Testis (tissue), 3 donors: Measurements from ENCODE around the gene CA12. TPM values are rescaled to one million over a fixed set of nuclear protein-coding genes. Genes with fewer than 3 reads are reported as not detected.
"Not testable (repeated sequence)": the region's sequence is repeated elsewhere in the genome, so short reads cannot be mapped to it uniquely, and the experiment has no call there.

Experiments used
- DNase-seq: peaks from one replicate; pipeline ENCODE4 v3.0.0-alpha.2; 2019
- H3K27ac ChIP-seq, 2 donors: fragments of 200-600 bp; sonication (generic); one replicate each; pipeline ENCODE4 v1.5.1; 2019
- H3K27me3 ChIP-seq: fragments of 200-600 bp; sonication (generic); one replicate; pipeline ENCODE4 v1.5.1; 2019
- H3K36me3 ChIP-seq: fragments of 200-600 bp; sonication (generic); one replicate; pipeline ENCODE4 v1.5.1; 2017; ENCODE audit warnings: low read depth; ENCODE audit errors: missing control alignments
- H3K4me1 ChIP-seq: fragments of 200-600 bp; sonication (generic); one replicate; pipeline ENCODE4 v1.5.1; 2019
- H3K4me3 ChIP-seq, 2 donors: fragments of 200-600 bp; sonication (generic); one replicate each; pipeline ENCODE4 v1.5.1; 2017 to 2019
- H3K9me3 ChIP-seq: fragments of 200-600 bp; sonication (generic); one replicate; pipeline ENCODE4 v1.5.1; 2017
- CTCF ChIP-seq, 3 experiments: fragments of 450-650 bp in 2 of 3; fragments of 200-600 bp in 1 of 3; sonication (generic) in 1 of 3; IDR thresholded peaks; one replicate each; pipeline ENCODE4 v1.5.1; 2016 to 2019; ENCODE audit warnings: antibody characterized with exemption in 3 of 3, mild to moderate bottlenecking in 2 of 3, moderate library complexity in 1 of 3
- POLR2A ChIP-seq: fragments of 450-650 bp; IDR thresholded peaks from one replicate; pipeline ENCODE4 v1.6.1; 2017; ENCODE audit warnings: antibody characterized with exemption, mild to moderate bottlenecking, moderate library complexity
- WGBS, 2 donors: methylation state at CpG; one replicate each; pipeline ENCODE4 v1.1.5; 2018; 5-methylcytosine and 5-hydroxymethylcytosine counted together
- intact Hi-C: fragments of 100-400 bp; cut with DNase I; formaldehyde crosslinking; loops from one replicate; pipeline ENCODE4 v1.15.1; 2023; ENCODE audit warnings: low total_unique reads
- polyA plus RNA-seq: library from polyadenylated mRNA; stranded (reverse); fragments of 350-450 nt; fragmentation: Illumina TruSeq; extraction: RNeasy Lipid Tissue Mini Kit (QIAGEN cat#74804); gene quantifications from one replicate; pipeline ENCODE4 v1.2.3, GENCODE V29; 2014; ENCODE audit warnings: low read depth, low replicate concordance; ENCODE audit not compliant: insufficient read depth
- total RNA-seq, 2 donors: library from RNA; depleted of rRNA; stranded (reverse); fragments of >200 nt; gene quantifications; one replicate each; pipeline ENCODE4 v1.2.3, GENCODE V29; 2016

CA12 gene
- total and polyA plus RNA-seq, 3 donors from 2014 or later: 0.55 to 8.0 (median 0.68) TPM

DNA sequence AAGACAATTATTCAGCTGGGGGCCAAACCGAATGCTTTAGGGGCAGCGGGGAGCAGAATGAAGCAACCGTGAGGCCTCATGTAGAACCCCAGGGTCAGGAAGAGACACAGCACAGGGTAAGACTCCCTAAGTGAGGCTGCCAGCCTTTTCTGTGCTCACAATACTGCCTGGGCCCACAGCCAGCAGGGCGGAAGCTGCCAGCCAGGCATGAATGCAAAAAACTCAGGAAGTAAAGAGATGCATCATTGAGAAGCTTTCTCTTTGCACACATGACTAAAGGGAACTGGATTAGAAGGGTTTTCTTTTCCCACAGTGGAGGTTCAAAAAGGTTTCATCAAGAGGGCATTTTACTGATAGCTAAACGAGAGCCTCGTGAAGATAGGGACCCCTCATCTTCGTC is 33.3 kb downstream of the CA12 start:
- no peak overlapping the region for H3K27ac ChIP-seq

DNA sequence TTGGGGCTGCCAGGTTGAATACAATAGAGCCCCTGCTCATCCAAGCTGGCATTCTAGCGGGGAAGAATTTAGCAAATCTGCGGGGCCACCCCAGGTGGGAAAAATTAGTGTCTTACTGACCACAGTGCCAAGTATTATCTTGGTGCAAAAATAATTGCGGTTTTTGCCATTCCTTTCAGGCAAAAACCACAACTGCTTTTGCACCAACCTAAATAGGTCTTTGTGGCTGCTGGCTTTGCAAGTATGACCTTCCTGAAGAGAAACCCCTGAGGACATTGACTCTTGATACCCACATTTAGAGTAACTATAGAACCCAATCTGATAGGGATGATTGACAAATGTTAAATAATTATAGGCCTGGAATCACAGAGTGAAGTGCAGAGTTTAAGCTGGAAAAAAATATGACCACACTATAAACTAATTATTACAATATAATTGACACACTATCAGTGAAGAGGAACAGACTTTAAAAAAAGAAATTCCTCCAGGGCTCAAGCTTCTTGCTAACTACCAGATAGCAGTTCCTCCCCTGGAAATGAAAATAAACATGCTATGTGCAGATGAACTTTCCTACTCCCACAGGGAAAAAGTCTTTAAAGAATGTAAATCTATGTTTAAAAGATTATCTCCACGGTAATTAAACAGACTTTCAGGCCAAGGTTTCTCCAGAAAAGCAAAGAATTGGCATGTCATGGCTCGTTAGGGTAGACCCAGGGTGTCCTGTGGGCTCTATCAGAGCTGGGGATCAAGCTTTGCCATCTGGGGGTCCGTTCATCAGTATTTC is 34.4 kb downstream of the CA12 start:
- DNase-seq: no peak

More for the DNA sequence above, 33.3 kb downstream of the CA12 start:
- Histone ChIP-seq H3K9me3 (no peaks in the 10 kb centered on the region), H3K36me3 (no peaks in the 10 kb centered on the region), H3K4me1 (peaks cover 9% of the 10 kb centered on the region), H3K27me3 (no peaks in the 10 kb centered on the region), H3K4me3 (no peak overlapping the region)
- intact Hi-C loops: no loop called here
- peak; percentile 53 for DNase-seq
- WGBS, 2 donors: 72 to 84% methylated on average over 7 of the region's 7 CpGs
- TF ChIP-seq CTCF (IDR thresholded peaks at IDR 0.05) (no peak), POLR2A (no peak)

GRCh38 chr15:63345391-63345752 is 36.3 kb downstream of the CA12 start:
- DNase-seq: no peak
- H3K36me3 ChIP-seq: no peaks in the 10 kb centered on the region
- no peaks in the 10 kb centered on the region for H3K9me3 ChIP-seq
- TF ChIP-seq CTCF (IDR thresholded peaks at IDR 0.05) (no peak), POLR2A (no peak)
- H3K27ac ChIP-seq: no peak overlapping the region
- 93 to 96% methylated on average over 11 to 14 of the region's 14 CpGs for WGBS, 2 donors
- intact Hi-C loops: no loop called here
- H3K4me3 ChIP-seq: no peak overlapping the region
- peaks cover 9% of the 10 kb centered on the region for H3K4me1 ChIP-seq
- no peaks in the 10 kb centered on the region for H3K27me3 ChIP-seq

More for the DNA sequence above, 34.4 kb downstream of the CA12 start:
- no peaks in the 10 kb centered on the region for H3K36me3 ChIP-seq
- 68 to 75% methylated on average over 6 of the region's 6 CpGs for WGBS, 2 donors
- no peaks in the 10 kb centered on the region for H3K9me3 ChIP-seq
- intact Hi-C loops: no loop called here
- no peak overlapping the region for H3K27ac ChIP-seq
- H3K27me3 ChIP-seq: no peaks in the 10 kb centered on the region
- H3K4me3 ChIP-seq: no peak overlapping the region
- TF ChIP-seq CTCF (IDR thresholded peaks at IDR 0.05) (no peak), POLR2A (no peak)
- H3K4me1 ChIP-seq: peaks cover 9% of the 10 kb centered on the region

DNA sequence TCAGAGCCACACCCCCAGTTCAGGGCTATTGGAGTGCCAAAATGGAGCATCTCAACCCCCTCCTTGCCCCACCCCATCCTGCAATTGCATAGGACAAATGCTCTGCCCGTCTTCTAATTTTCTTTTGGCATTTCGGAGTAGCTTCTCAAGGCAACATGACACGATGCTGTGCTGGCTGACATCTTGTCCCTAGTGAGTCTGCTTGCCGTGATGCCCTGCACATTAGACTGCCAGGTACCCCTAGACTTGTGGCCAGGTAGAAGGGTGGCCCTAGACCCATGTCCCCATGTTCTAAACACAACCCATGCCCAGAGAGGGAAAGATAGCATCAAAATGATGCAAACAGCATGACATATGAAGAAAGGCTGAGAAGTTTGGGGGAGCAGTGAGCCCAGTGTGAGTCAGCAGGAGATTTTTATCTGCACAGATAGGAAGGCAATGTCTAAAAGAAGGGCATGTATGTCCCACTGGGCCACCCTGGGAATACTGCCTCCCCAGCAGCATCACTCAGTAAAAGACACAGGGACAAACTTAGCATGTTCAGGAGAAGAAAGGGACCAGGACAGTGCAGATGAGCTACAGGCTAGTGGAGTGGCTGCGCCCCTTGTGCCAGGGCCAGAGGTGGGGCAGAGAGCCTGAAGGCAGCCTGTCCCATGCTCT is 36.8 kb downstream of the CA12 start:
- TF ChIP-seq POLR2A: no peak
- no peak for TF ChIP-seq CTCF (IDR thresholded peaks at IDR 0.05)
- H3K4me3 ChIP-seq: no peak overlapping the region
- H3K9me3 ChIP-seq: no peaks in the 10 kb centered on the region
- H3K27ac ChIP-seq: no peak overlapping the region
- no peaks in the 10 kb centered on the region for H3K36me3 ChIP-seq
- WGBS, 2 donors: 91 to 95% methylated on average over 5 of the region's 5 CpGs
- H3K4me1 ChIP-seq: peaks cover 9% of the 10 kb centered on the region
- no peak for DNase-seq
- H3K27me3 ChIP-seq: no peaks in the 10 kb centered on the region
- intact Hi-C loops: no loop called here

DNA sequence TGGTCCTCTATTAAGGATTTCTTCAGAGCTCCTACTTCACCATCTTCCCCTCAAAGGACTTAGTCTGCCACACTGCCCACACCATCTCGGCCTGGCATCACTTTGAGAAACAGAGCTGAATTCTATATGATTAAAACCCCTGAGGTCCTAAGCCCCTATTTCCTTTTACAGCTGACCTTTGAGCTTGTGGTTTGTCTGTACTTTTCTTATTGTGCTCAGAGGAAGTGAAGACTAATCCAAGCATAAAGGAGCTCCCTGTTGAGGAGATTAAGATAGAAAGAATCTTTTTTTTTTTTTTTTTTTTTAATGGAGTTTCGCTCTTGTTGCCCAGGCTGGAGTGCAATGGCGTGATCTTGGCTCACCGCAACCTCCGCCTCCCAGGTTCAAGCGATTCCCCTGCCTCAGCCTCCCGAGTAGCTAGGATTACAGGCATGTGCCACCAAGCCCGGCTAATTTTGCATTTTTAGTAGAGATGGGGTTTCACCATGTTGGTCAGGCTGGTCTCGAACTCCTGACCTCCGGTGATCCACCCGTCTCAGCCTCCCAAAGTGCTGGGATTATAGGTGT is 38.6 kb downstream of the CA12 start:
- not testable (repeated sequence) for H3K4me3 ChIP-seq, H3K36me3 ChIP-seq

More for the DNA sequence above, 38.6 kb downstream of the CA12 start:
- H3K4me1 ChIP-seq, intact Hi-C loops, H3K27ac ChIP-seq, H3K27me3 ChIP-seq, H3K9me3 ChIP-seq, DNase-seq: not testable (repeated sequence)
- WGBS, 2 donors: 89 to 98% methylated on average over 11 of the region's 11 CpGs
